Activated CD4-positive, alpha-beta T cell treated with anti-CD3 and anti-CD28 coated beads, Interleukin-2, Interleukin-6, amounts not matched to agents 100 ng/mL and 50 ng/mL, durations not matched to agents 16 hours and 8 hours (primary cell): ENCODE measurements around the gene AKIRIN1.
"Not testable (repeated sequence)": the region's sequence is repeated elsewhere in the genome, so short reads cannot be mapped to it uniquely, and the experiment has no call there.

Experiments
- DNase-seq: peaks from one replicate; pipeline ENCODE4 v3.0.0-alpha.2; 2020

Gene AKIRIN1

DNA sequence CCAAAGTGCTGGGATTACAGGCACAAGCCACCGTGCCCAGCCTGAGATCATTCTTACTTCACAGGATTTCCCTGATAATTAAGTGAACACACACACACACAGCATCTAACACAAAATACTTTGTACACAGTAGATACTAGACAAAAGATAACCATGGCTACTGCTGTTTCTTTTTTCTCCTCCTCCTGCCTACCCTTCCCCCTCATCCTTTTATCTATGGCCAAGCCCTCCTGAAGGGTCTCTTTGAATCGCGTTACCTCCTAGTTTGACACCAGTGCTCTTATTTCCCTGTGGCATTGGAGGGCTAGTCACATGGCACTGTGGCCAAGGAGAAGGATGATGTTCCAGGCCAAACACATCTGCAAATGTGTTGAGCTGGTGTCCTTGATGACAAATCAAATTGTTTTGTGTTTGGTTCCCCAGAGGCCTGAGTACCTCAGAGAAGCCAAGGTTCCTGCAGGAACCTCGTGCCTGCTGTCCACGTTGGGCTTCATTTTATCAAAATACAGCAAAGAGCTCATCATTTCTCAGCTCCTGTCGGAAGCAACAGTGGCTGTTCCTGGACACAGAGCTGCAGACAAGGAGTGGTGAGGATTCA, 55.6 kb downstream of the AKIRIN1 start:
- no peak for DNase-seq

DNA sequence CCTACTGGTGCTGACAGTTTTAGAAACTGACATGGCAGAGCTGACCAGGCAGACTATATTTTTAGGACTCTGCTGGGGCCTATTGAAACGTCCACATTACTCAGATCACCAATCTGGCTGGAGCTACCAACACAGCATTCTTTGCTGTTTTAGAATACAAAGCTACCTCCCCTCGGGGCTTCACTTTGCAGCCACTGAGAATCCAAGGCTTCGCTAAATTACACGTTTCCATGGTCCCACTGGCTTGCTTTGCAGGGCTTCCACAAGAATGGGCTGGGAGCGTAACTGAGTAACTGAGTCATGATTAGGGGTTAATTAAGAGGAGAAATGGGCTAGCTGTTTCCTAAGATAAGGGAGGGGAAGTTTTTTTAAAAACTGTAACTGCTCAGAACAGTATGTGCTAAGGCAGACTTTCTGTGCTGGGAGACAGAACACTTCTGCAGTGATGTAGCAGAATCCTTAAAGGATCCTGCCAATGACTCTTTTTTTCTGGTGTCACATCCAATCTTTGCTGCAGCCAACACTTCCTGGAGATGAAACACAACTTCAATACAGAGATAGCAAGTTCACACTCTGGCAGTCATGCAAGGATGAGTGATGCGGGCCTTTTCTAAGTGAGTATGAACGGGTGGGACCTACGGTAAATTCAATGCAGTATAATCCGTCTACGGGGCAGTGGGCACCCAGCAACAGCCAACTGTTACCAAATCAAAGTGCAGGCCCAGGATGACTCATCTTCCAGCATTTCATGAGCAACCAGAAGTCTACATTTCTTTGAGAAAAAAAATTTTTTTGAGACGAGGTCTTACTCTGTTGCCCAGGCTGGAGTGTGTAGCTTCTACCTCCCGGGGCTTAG, 56.5 kb downstream of the AKIRIN1 start:
- DNase-seq: peak; percentile 60

DNA sequence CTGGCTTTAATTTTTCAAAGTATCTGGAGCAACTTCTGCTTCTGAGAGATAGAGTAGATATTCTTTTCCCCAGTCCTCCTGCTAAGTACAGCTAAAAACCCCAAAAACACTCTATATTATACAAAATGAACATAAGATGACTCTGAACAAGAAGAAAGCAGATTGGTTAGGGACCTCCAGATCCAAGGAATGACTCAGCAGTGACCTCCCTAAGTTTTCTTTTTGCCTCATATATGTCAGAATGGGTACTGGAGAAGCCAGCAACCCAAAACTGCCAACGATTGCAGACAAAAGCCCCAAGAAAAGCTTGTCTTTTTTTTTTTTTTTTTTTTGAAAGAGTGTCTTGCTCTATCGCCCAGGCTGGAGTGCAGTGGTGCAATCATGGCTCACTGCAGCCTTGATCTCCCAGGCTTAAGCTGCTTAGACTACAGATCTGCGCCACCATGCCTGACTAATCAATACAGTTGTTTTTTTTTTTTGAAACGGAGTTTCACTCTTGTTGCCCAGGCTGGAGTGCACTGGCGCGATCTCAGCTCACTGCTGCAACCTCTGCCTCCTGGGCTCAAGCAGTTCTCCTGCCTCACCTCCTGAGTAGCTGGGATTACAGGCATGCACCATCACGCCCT, 57.8 kb downstream of the AKIRIN1 start:
- peak; percentile 19 for DNase-seq

DNA sequence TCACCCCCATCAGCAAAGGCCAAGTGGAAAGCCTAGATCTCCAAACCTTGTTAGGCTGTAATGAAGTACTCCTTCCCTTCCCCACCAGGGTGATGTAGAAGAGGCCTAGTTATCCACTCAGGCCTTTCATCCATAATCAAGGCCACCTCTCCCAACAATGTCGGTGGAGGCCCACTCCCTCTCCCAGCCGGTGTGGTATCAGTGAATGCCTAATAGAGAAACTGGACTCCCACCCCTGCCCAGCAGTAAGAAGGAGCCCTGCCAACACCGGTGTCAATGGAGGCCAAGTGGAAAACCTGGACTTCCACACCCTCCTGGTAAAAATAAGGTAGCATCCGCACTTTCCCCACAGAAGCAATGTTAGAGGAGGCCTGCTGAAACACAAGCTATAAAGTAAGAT, 58.9 kb downstream of the AKIRIN1 start:
- no peak for DNase-seq

DNA sequence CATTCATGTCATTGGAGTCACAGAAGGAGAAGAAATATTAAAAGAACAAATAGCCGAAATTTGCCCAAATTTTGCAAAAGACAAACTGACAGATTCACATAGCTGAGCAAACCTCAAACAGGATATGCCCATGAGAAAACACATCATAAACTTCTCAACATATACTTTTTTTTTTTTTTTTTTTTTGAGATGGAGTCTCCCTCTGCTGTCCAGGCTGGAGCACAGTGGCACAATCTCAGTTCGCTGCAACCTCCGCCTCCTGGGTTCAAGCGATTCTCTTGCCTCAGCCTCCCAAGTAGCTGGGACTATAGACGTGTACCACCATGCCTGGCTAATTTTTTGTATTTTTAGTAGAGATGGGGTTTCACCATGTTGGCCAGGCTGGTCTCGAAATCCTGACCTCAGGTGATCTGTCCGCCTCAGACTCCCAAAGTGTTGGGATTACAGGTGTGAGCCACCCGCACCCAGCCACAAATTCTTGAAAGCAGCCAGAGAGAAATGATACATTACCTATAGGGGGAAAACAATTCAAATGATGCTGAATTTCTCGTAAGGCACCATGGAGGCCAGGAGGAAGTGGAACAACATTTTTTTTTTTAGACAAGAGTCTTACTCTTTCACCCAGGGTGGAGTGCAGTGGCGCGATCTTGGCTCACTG, 60.2 kb downstream of the AKIRIN1 start:
- DNase-seq: not testable (repeated sequence)

DNA sequence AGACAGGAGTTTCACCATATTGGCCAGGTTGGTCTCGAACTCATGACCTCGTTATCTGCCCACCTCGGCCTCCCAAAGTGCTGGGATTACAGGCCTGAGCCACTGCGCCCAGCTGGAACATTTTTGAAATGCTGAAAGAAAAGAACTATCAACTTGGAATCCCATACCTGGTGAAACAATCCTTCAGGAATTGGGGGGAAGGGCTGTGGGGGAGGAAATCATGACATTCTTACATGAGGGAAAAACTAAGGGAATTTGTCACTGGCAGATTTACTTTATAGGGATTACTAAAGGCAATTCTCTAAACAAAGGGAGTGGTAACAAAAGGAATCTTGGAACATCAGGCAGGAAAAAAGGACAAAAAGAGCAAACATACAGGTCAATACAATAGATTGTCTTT, 60.9 kb downstream of the AKIRIN1 start:
- no peak for DNase-seq

DNA sequence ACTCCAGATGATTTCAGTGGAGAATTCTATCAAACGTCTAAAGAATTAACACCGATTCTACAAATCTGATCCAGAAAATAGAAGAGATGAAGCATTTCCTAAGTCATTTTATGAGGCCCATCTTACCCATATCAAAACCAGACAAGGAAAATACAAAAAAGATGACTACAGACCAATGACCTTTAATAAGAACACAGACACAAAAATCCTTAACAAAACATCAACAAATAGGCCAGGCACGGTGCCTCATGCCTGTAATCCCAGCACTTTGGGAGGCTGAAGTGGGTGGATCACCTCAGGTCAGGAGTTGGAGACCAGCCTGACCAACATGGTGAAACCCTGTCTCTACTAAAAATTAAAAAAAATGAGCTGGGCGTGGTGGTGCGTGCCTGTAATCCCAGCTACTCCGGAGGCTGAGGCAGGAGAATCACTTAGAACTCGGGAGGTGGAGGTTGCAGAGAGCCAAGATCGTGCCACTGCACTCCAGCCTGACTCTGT, 64.2 kb downstream of the AKIRIN1 start:
- DNase-seq: not testable (repeated sequence)
